A549 (cell line): ENCODE measurements around the gene KCNK7. TPM values are rescaled to one million over a fixed set of nuclear protein-coding genes. Genes with fewer than 3 reads are reported as not detected.
A peak's percentile ranks its signal among the peaks of the same experiment; 100 is the strongest.

ENCODE experiments used
- ATAC-seq, 2 experiments: fragments of 200-7000 bp in 1 of 2; fragments of >200 bp in 1 of 2; cut with Nextera tagmentation in 1 of 2; cut with Tn5 transposase in 1 of 2; 3 replicates each; pipeline versions ENCODE4 v1.8.0 to v1.9.1; 2018 to 2020; ENCODE audit warnings: mild to moderate bottlenecking in 1 of 2, moderate library complexity in 1 of 2
- CTCF ChIA-PET: fragments of 300-600 bp; sonication (Branson Sonifier 250); formaldehyde crosslinking; extraction: SDS; loops from one replicate; lab custom pipeline; 2021; ENCODE audit warnings: antibody characterized with exemption, inconsistent platforms; lab: Yijun Ruan, JAX
- POLR2A ChIA-PET: fragments of 350-600 bp; formaldehyde crosslinking; extraction: SDS; loops from one replicate; lab custom pipeline; 2021; ENCODE audit warnings: antibody characterized with exemption, inconsistent platforms; lab: Yijun Ruan, JAX
- DNase-seq, 2 experiments: peaks; one replicate each; pipeline versions ENCODE4 v3.0.0 to v3.0.0-alpha.2; 2011 to 2016; ENCODE audit warnings: low read depth in 1 of 2, low spot score in 1 of 2
- FAIRE-seq: peaks from 2 replicates; lab custom pipeline; 2011; peaks lifted over from hg19 to GRCh38; lab: Jason Lieb, UNC
- H3K27ac ChIP-seq, 2 experiments: fragments of >200 bp; sonication (Bioruptor Twin); formaldehyde crosslinking; 3 replicates each; pipeline ENCODE4 v1.5.1; 2016 to 2017
- H3K4me1 ChIP-seq: fragments of >200 bp; sonication (Bioruptor Twin); formaldehyde crosslinking; 3 replicates; pipeline ENCODE4 v1.6.1; 2016
- H3K4me2 ChIP-seq: fragments of >200 bp; sonication (Bioruptor Twin); formaldehyde crosslinking; 3 replicates; pipeline ENCODE4 v1.6.1; 2016
- H3K4me3 ChIP-seq: fragments of >200 bp; sonication (Bioruptor Twin); formaldehyde crosslinking; 3 replicates; pipeline ENCODE4 v1.5.1; 2016
- H3K9me3 ChIP-seq: fragments of >200 bp; sonication (Bioruptor Twin); formaldehyde crosslinking; 3 replicates; pipeline ENCODE4 v1.6.1; 2016
- CEBPB ChIP-seq, 2 experiments: fragments of >200 bp in 1 of 2; sonication (Bioruptor Twin) in 1 of 2; formaldehyde crosslinking in 1 of 2; IDR thresholded peaks; 2 replicates each; pipeline ENCODE4 v1.6.1; 2012 to 2016
- CHD4 ChIP-seq: fragments of 200-600 bp; sonication (generic); IDR thresholded peaks from 2 replicates; pipeline ENCODE4 v1.6.1; 2016; ENCODE audit warnings: antibody characterized with exemption, mild to moderate bottlenecking, borderline replicate concordance
- FOXS1 ChIP-seq: fragments of 250-450 bp; sonication (Bioruptor Pico); IDR thresholded peaks from 2 replicates; pipeline ENCODE4 v1.5.0; 2020; ENCODE audit warnings: mild to moderate bottlenecking, moderate library complexity
- HDAC2 ChIP-seq: fragments of 200-600 bp; sonication (generic); IDR thresholded peaks from 2 replicates; pipeline ENCODE4 v1.6.1; 2016
- HOXA7 ChIP-seq: fragments of 250-450 bp; sonication (Bioruptor Pico); IDR thresholded peaks from 2 replicates; pipeline ENCODE4 v1.5.0; 2020; ENCODE audit warnings: mild to moderate bottlenecking, moderate library complexity
- JUN ChIP-seq, 2 experiments: fragments of >200 bp; sonication (Bioruptor Twin); formaldehyde crosslinking; IDR thresholded peaks; 2 replicates in 1 of 2; 3 replicates in 1 of 2; pipeline ENCODE4 v1.6.1; 2016 to 2017
- KDM1A ChIP-seq: fragments of 200-600 bp; sonication (generic); IDR thresholded peaks from 2 replicates; pipeline ENCODE4 v1.6.1; 2016; ENCODE audit warnings: low read depth, mild to moderate bottlenecking
- KDM5A ChIP-seq: fragments of 200-600 bp; sonication (generic); IDR thresholded peaks from 2 replicates; pipeline ENCODE4 v1.6.1; 2016; ENCODE audit warnings: antibody characterized with exemption, mild to moderate bottlenecking
- MAFK ChIP-seq: fragments of 450-650 bp; IDR thresholded peaks from 2 replicates; pipeline ENCODE4 v1.6.1; 2014; ENCODE audit not compliant: partially characterized antibody
- NFE2L2 ChIP-seq: fragments of 150-350 bp; conservative IDR thresholded peaks from 2 replicates; pipeline ENCODE4 v1.6.1; 2014; ENCODE audit warnings: low read length
- POLR2A ChIP-seq: IDR thresholded peaks from 2 replicates; pipeline ENCODE4 v1.6.1; 2012; ENCODE audit warnings: mild to moderate bottlenecking, low read length
- RAD21 ChIP-seq, 2 experiments: fragments of >200 bp in 1 of 2; sonication (Bioruptor Twin) in 1 of 2; formaldehyde crosslinking in 1 of 2; IDR thresholded peaks in 1 of 2; conservative IDR thresholded peaks in 1 of 2; 2 replicates in 1 of 2; 3 replicates in 1 of 2; pipeline ENCODE4 v1.6.1; 2012 to 2018; ENCODE audit warnings: inconsistent platforms in 1 of 2
- RCOR1 ChIP-seq: fragments of 150-350 bp; IDR thresholded peaks from 2 replicates; pipeline ENCODE4 v1.6.1; 2014; ENCODE audit warnings: antibody characterized with exemption, low read length, low read depth
- SMC3 ChIP-seq: fragments of >200 bp; sonication (Bioruptor Twin); formaldehyde crosslinking; IDR thresholded peaks from 3 replicates; pipeline ENCODE4 v1.6.1; 2018; ENCODE audit warnings: inconsistent platforms
- TFCP2L1 ChIP-seq: fragments of 250-450 bp; sonication (Bioruptor Pico); IDR thresholded peaks from 2 replicates; pipeline ENCODE4 v1.5.0; 2021; ENCODE audit warnings: mild to moderate bottlenecking
- ZFP36 ChIP-seq: fragments of 450-650 bp; IDR thresholded peaks from 2 replicates; pipeline ENCODE4 v1.6.1; 2014; ENCODE audit warnings: borderline replicate concordance; ENCODE audit not compliant: partially characterized antibody
- ZNF302 ChIP-seq: fragments of 250-450 bp; sonication (Bioruptor Pico); IDR thresholded peaks from 2 replicates; pipeline ENCODE4 v1.9.0; 2021; ENCODE audit warnings: inconsistent platforms, mild to moderate bottlenecking, moderate library complexity
- ZSCAN20 ChIP-seq: fragments of 250-450 bp; sonication (Bioruptor Pico); IDR thresholded peaks from 2 replicates; pipeline ENCODE4 v1.8.0; 2022; ENCODE audit warnings: mild to moderate bottlenecking, moderate library complexity
- WGBS: methylation state at CpG from one replicate; pipeline ENCODE4 v1.1.6; 2017; ENCODE audit errors: missing lambda C conversion rate; 5-methylcytosine and 5-hydroxymethylcytosine counted together
- polyA plus RNA-seq, 4 experiments: library from polyadenylated mRNA; depleted of rRNA in 3 of 4; stranded (reverse); fragments of >200 nt; fragmentation: RNase III in 1 of 4; extraction: RNeasy Plus Mini Kit Qiagen cat#74134 plus additional on column Dnase treatment in 1 of 4; gene quantifications; 2 replicates in 3 of 4; 3 replicates in 1 of 4; pipeline ENCODE4 v1.2.3, GENCODE V29; 2011 to 2017
- TF ChIP-seq, protein P1 (sequence below): fragments of 150-350 bp; IDR thresholded peaks from 2 replicates; pipeline ENCODE4 v1.6.1; 2014; ENCODE audit warnings: low read depth, mild to moderate bottlenecking, low read length
- TF ChIP-seq, protein P2 (sequence below): fragments of >200 bp; sonication (Bioruptor Twin); formaldehyde crosslinking; IDR thresholded peaks from 3 replicates; pipeline ENCODE4 v1.5.1; 2016
- TF ChIP-seq, protein P3 (sequence below): IDR thresholded peaks from 2 replicates; pipeline ENCODE4 v1.6.1; 2012
- TF ChIP-seq, protein P4 (sequence below): fragments of >200 bp; sonication (Bioruptor Twin); formaldehyde crosslinking; IDR thresholded peaks from 3 replicates; pipeline ENCODE4 v1.6.1; 2016
- TF ChIP-seq, protein P5 (sequence below): fragments of 250-450 bp; sonication (Bioruptor Pico); IDR thresholded peaks from 2 replicates; pipeline ENCODE4 v1.5.0; 2020; ENCODE audit warnings: low read depth, mild to moderate bottlenecking, moderate library complexity

The KCNK7 gene
- polyA plus RNA-seq, 2 of the 4 experiments (the other 2 are of a cell fraction) = 0.13 to 0.50 TPM

DNA sequence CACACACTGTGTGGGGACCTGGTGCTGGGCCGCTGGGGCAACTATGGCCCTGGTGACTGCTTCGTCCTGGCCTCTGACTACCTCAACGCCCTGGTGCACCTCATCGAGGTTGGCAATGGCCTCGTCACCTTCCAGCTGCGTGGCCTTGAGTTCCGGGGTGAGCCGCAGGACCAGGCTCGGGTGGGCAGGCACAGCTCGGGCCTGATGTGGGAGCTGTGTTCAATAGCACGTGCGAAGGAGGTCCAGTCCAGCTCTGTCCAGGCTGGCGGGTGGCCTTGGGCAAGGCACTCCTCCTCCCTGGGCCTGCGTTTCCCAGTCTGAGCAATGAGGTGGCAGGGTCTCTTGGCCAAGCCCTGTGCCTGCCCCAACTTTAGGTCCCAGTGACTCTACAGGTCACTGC lies 34.0 kb upstream of the KCNK7 start (continued):
- TF ChIP-seq, protein P1, sequence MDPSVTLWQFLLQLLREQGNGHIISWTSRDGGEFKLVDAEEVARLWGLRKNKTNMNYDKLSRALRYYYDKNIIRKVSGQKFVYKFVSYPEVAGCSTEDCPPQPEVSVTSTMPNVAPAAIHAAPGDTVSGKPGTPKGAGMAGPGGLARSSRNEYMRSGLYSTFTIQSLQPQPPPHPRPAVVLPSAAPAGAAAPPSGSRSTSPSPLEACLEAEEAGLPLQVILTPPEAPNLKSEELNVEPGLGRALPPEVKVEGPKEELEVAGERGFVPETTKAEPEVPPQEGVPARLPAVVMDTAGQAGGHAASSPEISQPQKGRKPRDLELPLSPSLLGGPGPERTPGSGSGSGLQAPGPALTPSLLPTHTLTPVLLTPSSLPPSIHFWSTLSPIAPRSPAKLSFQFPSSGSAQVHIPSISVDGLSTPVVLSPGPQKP = no peak
- no peak for TF ChIP-seq ZNF302 (CRISPR knock-in tag)

DNA sequence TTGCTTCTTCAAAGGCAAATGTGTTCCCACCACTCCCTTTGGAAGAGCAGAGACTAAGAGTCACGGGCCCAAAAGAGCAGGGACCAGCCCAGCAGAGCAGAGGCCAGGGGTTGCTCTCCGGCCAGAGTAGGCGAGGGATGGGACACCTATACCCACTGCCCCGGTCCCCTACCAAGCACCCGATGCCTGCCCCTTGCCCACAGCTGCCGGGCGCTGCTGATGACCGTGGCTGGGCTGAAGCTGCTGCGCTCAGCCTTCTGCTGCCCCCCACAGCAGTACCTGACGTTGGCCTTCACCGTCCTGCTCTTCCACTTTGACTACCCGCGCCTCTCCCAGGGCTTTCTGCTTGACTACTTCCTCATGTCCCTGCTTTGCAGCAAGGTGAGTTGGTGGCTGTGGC lies 31.6 kb upstream of the KCNK7 start:
- FAIRE-seq (no peak), ATAC-seq (no peak), DNase-seq (no peak)
- TF ChIP-seq JUN (IDR thresholded peaks at IDR 0.05) (no peak), KDM5A (no peak), NFE2L2 (no peak), ZSCAN20 (CRISPR knock-in tag) (no peak), CHD4 (no peak), MAFK (no peak), KDM1A (no peak), RCOR1 (no peak), FOXS1 (CRISPR knock-in tag) (no peak), HDAC2 (no peak), CEBPB (IDR thresholded peaks at IDR 0.05) (no peak), TFCP2L1 (CRISPR knock-in tag) (no peak)
- TF ChIP-seq, protein P2, sequence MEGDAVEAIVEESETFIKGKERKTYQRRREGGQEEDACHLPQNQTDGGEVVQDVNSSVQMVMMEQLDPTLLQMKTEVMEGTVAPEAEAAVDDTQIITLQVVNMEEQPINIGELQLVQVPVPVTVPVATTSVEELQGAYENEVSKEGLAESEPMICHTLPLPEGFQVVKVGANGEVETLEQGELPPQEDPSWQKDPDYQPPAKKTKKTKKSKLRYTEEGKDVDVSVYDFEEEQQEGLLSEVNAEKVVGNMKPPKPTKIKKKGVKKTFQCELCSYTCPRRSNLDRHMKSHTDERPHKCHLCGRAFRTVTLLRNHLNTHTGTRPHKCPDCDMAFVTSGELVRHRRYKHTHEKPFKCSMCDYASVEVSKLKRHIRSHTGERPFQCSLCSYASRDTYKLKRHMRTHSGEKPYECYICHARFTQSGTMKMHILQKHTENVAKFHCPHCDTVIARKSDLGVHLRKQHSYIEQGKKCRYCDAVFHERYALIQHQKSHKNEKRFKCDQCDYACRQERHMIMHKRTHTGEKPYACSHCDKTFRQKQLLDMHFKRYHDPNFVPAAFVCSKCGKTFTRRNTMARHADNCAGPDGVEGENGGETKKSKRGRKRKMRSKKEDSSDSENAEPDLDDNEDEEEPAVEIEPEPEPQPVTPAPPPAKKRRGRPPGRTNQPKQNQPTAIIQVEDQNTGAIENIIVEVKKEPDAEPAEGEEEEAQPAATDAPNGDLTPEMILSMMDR = no peak
- TF ChIP-seq, protein P3, sequence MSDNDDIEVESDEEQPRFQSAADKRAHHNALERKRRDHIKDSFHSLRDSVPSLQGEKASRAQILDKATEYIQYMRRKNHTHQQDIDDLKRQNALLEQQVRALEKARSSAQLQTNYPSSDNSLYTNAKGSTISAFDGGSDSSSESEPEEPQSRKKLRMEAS = no peak
- POLR2A ChIA-PET = no interaction called here
- Histone ChIP-seq H3K4me1 (no peaks in the 10 kb centered on the region), H3K27ac (no peak overlapping the region), H3K4me3 (no peak overlapping the region), H3K4me2 (no peak overlapping the region), H3K9me3 (no peaks in the 10 kb centered on the region)
- CTCF ChIA-PET = interaction anchor here (1.0 to 5.5 kb wide), 16 partner anchors 10 to 684 kb away, joined by 3 to 54 read pairs (median 7); partner anchors contain the start of genes KAT5, KCNK7 and SIPA1
- WGBS = 97% methylated on average over 12 of the region's 13 CpGs

DNA sequence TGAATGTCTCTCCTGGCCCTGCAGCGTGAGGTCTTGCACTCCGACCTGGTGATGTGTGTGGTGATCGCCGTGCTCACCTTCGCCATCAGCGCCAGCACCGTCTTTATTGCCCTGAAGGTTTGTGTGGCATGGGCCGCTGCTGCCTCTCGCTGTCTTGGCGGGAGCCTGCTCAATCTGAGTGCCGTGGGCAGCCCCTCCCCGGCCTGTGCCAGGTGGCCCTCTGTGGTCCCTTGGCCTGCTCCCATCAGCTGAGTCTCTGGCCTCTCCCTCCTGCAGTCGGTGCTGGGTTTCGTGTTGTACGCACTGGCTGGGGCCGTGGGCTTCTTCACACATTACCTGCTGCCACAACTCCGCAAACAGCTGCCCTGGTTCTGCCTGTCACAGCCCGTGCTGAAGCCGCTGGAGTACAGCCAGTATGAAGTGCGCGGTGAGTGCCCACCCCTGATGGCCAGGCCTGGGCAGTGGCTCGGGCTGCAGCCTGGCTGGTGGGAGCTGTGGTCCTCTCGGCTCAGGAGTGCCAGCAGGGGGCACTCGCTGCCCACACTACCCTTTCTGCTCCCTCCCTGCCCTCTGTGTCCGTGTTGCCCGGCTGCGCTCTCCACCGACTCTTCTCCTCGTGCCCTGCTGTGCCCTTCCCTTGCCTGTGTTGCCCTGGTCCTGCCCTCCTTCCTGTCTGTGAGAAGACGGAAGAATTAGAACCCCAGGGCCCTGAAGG lies 30.2 kb upstream of the KCNK7 start:
- H3K9me3 ChIP-seq = no peaks in the 10 kb centered on the region
- no peak overlapping the region for H3K4me2 ChIP-seq
- FAIRE-seq = no peak
- peak; percentile 82 to 92 for ATAC-seq
- H3K27ac ChIP-seq = no peak overlapping the region
- peak; percentile 61 to 69 for DNase-seq
- WGBS = 70% methylated on average over 30 of the region's 30 CpGs
- H3K4me3 ChIP-seq = no peak overlapping the region
- POLR2A ChIA-PET = interaction anchor here (0.7 kb wide), 1 partner anchor 12 kb away, joined by 3 read pairs; the partner anchor contains the start of gene SIPA1
- CTCF ChIA-PET = interaction anchor here (0.7 to 5.5 kb wide), 30 partner anchors 9 to 686 kb away, joined by 3 to 54 read pairs (median 4); partner anchors contain the start of genes AP5B1, KAT5, PCNX3 and SIPA1
- H3K4me1 ChIP-seq = no peaks in the 10 kb centered on the region
- TF ChIP-seq, protein P4, sequence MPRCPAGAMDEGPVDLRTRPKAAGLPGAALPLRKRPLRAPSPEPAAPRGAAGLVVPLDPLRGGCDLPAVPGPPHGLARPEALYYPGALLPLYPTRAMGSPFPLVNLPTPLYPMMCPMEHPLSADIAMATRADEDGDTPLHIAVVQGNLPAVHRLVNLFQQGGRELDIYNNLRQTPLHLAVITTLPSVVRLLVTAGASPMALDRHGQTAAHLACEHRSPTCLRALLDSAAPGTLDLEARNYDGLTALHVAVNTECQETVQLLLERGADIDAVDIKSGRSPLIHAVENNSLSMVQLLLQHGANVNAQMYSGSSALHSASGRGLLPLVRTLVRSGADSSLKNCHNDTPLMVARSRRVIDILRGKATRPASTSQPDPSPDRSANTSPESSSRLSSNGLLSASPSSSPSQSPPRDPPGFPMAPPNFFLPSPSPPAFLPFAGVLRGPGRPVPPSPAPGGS = no peak
- TF ChIP-seq, protein P5, sequence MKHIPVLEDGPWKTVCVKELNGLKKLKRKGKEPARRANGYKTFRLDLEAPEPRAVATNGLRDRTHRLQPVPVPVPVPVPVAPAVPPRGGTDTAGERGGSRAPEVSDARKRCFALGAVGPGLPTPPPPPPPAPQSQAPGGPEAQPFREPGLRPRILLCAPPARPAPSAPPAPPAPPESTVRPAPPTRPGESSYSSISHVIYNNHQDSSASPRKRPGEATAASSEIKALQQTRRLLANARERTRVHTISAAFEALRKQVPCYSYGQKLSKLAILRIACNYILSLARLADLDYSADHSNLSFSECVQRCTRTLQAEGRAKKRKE = no peak
- no peak for TF ChIP-seq KDM1A
- TF ChIP-seq SMC3 = peak; percentile 35; the same call in 2 of the 3 replicates
- TF ChIP-seq HOXA7 (CRISPR knock-in tag) = no peak
- TF ChIP-seq, protein P2 = peak; percentile 62
- TF ChIP-seq POLR2A = no peak
- TF ChIP-seq, protein P3 = no peak; the same call in 1 of the 2 replicates
- TF ChIP-seq KDM5A = no peak
- TF ChIP-seq ZFP36 = no peak
- TF ChIP-seq RAD21 (conservative IDR thresholded peaks at IDR 0.05 in 1 of 2, IDR thresholded peaks at IDR 0.05 in 1 of 2) = peak; percentile 65 to 68
